GM19372 (cell line): ENCODE results near the gene MATN1.

ENCODE experiments used
- ATAC-seq: cut with Tn5 transposase; IDR thresholded peaks from one replicate; pipeline ENCODE4 v1.9.1; 2021; ENCODE audit warnings: mild to moderate bottlenecking, low read depth, moderate library complexity; ENCODE audit not compliant: unreplicated experiment

The MATN1 gene

GRCh38 chr1:30668024-30668423 is 55.4 kb downstream of the MATN1 start:
- no peak for ATAC-seq

- ATAC-seq, result no peak
Measured at GRCh38 chr1:30666756-30667273, 56.6 kb downstream of the MATN1 start.

GRCh38 chr1:30665216-30666010 is 58.0 kb downstream of the MATN1 start:
- no peak for ATAC-seq

- no peak for ATAC-seq
Measured at GRCh38 chr1:30664103-30664755, 59.2 kb downstream of the MATN1 start.

GRCh38 chr1:30663596-30664091 is 59.7 kb downstream of the MATN1 start:
- ATAC-seq, result no peak

GRCh38 chr1:30662291-30662840 is 61.0 kb downstream of the MATN1 start:
- ATAC-seq, result no peak

GRCh38 chr1:30661311-30661710 is 62.1 kb downstream of the MATN1 start:
- no peak for ATAC-seq
